HFFc6 (cell line): Measurements from ENCODE around the gene SH2B3. TPM values are rescaled to one million over a fixed set of nuclear protein-coding genes. Genes with fewer than 3 reads are reported as not detected.
A peak's percentile ranks its signal among the peaks of the same experiment; 100 is the strongest.

Experiments
- DNase-seq: peaks from one replicate; pipeline ENCODE4 v3.0.0-alpha.2; 2018
- H3K27ac Mint-ChIP-seq: 2 replicates; pipeline ENCODE4 v1.8.0; 2020; ENCODE audit warnings: mild to moderate bottlenecking, mixed read lengths
- H3K27me3 Mint-ChIP-seq: 2 replicates; pipeline ENCODE4 v1.8.0; 2021; ENCODE audit warnings: mild to moderate bottlenecking, moderate library complexity, mixed read lengths; ENCODE audit not compliant: insufficient read depth
- H3K36me3 Mint-ChIP-seq: 2 replicates; pipeline ENCODE4 v1.8.0; 2021; ENCODE audit warnings: low read depth, mixed read lengths
- H3K4me1 Mint-ChIP-seq: 2 replicates; pipeline ENCODE4 v1.8.0; 2020; ENCODE audit warnings: low read depth, mixed read lengths
- H3K4me3 Mint-ChIP-seq: 2 replicates; pipeline ENCODE4 v1.8.0; 2020; ENCODE audit warnings: mild to moderate bottlenecking, moderate library complexity, mixed read lengths
- H3K9me3 Mint-ChIP-seq: 2 replicates; pipeline ENCODE4 v1.8.0; 2020; ENCODE audit warnings: mild to moderate bottlenecking, mixed read lengths
- total RNA-seq, 6 experiments: library from RNA; stranded (reverse); fragmentation: NEBNext Ultra II Directional; extraction: Animal tissue kit (Norgen Biotek cat#: 25700); gene quantifications; 2 replicates in 1 of 6; 3 replicates in 5 of 6; pipeline ENCODE4 v1.2.3, GENCODE V29; 2021
- TF ChIP-seq, protein P1 (sequence below): fragments of 200-600 bp; sonication (generic); IDR thresholded peaks from 2 replicates; pipeline ENCODE4 v1.5.0; 2021; ENCODE audit warnings: antibody characterized with exemption, mild to moderate bottlenecking

Gene SH2B3
- total RNA-seq, 6 experiments from 2014 or later, result 54.0 to 80.3 (median 69.8) TPM

DNA sequence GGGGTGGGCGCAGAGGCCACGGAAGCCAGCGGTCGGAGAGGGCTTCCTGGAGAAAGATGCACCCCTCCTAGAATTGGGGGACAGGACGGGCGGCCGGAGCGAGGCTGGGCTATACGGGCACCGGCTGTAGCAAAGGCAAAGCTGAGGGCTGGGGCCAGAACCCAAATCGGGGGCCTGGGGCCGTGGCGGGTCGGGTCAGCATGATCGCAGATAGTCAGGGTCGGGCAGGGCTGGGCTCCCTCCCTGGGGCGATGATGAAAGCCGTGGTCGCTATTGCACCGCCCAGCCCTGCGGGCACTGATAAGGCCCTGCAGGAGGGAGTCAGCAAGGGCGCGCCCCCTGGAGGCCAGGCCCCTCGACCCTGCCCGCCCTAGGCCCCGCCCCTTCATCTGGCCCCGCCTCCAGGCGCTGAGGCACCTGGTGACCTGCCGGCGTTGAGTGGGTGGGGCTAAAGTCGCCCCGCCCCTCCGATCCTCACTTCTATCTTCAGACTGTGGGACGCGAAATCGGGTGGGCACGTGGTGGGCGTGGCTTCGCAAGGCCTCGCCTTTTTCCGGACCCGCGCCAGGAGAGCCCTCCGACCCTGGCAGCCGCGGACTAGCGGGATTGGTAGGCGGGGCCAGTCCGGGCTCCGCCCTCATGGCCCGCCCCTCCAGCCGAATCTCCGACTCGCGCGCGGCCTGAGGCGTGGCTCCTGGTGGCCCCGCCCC is 419 bp upstream of the SH2B3 start:
- peak overlapping the region; percentile 68 for H3K27ac Mint-ChIP-seq
- peaks cover 6% of the 10 kb centered on the region; the same call in 1 of the 2 replicates for H3K36me3 Mint-ChIP-seq
- TF ChIP-seq, protein P1, sequence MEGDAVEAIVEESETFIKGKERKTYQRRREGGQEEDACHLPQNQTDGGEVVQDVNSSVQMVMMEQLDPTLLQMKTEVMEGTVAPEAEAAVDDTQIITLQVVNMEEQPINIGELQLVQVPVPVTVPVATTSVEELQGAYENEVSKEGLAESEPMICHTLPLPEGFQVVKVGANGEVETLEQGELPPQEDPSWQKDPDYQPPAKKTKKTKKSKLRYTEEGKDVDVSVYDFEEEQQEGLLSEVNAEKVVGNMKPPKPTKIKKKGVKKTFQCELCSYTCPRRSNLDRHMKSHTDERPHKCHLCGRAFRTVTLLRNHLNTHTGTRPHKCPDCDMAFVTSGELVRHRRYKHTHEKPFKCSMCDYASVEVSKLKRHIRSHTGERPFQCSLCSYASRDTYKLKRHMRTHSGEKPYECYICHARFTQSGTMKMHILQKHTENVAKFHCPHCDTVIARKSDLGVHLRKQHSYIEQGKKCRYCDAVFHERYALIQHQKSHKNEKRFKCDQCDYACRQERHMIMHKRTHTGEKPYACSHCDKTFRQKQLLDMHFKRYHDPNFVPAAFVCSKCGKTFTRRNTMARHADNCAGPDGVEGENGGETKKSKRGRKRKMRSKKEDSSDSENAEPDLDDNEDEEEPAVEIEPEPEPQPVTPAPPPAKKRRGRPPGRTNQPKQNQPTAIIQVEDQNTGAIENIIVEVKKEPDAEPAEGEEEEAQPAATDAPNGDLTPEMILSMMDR, result peak; percentile 84
- H3K4me3 Mint-ChIP-seq, result peak overlapping the region; percentile 88
- peaks cover 1% of the 10 kb centered on the region for H3K27me3 Mint-ChIP-seq
- DNase-seq, result peak; percentile 86
- no peaks in the 10 kb centered on the region for H3K9me3 Mint-ChIP-seq
- H3K4me1 Mint-ChIP-seq, result peaks cover 42% of the 10 kb centered on the region

GRCh38 chr12:111406474-111407376 is 1.0 kb downstream of the SH2B3 start:
- DNase-seq, result no peak
- H3K36me3 Mint-ChIP-seq, result peaks cover 6% of the 10 kb centered on the region; the same call in 1 of the 2 replicates
- TF ChIP-seq, protein P1, result no peak
- H3K27ac Mint-ChIP-seq, result peak overlapping the region; percentile 97
- no peaks in the 10 kb centered on the region for H3K9me3 Mint-ChIP-seq
- peak overlapping the region; percentile 95 for H3K4me3 Mint-ChIP-seq
- H3K4me1 Mint-ChIP-seq, result peaks cover 53% of the 10 kb centered on the region
- no peaks in the 10 kb centered on the region; the same call in 1 of the 2 replicates for H3K27me3 Mint-ChIP-seq

DNA sequence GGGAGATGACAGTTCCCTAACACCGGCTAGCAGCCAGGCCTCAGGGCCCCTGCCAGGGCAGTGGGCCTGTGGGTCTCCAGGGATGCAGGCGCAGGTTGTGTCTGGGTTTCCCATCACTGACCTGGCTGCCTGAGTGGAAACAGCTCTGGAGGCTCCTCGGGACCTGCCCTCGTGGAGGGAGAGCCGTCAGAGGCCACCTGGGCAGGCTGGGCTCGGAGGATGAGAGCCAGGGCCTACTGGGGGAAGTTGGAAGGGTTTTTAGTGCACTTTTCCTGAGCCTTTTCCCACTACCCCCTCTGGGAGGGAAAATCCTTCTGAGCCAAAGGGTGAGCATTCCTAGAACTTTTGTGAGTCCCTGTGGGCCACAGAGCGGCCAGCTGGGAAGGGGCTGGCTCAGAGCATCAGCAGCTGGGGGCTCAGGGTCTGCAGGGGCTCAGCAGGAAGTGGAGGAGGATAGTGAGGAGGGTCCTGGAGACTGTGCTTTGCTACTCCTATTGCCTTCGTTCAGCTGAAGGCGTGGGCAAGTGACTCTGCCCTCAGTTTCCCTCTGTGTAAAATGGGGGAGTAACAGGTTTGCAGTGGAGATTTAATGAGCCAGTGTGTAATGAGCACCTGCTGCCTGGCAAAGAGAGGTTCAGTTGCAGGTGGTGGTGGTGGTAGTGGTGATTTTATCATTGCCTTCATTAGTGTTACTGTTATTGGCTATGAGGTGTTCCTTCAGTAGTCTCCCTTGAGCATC is 1.8 kb downstream of the SH2B3 start:
- Mint-ChIP-seq H3K9me3 (no peaks in the 10 kb centered on the region), H3K36me3 (peaks cover 6% of the 10 kb centered on the region; the same call in 1 of the 2 replicates), H3K27ac (peak overlapping the region; percentile 97), H3K4me3 (peak overlapping the region; percentile 95), H3K4me1 (peaks cover 61% of the 10 kb centered on the region), H3K27me3 (no peaks in the 10 kb centered on the region; the same call in 1 of the 2 replicates)
- TF ChIP-seq, protein P1, result no peak
- DNase-seq, result no peak

DNA sequence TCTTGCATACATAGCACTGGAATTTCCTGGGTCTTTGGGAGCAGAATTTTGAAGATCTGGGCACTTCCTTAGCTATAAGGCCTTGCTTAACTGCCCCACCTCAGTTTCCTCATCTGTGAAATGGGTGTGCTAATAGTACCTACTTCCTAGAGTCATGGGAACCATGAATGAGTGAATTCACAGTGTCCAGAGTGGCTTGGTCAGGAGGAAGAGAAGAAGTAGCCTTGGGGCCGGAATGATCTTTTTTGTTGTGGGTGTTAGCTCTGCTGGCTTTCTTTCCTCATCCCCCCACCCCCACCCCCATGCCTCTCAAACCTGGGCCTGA is 2.4 kb downstream of the SH2B3 start:
- no peaks in the 10 kb centered on the region; the same call in 1 of the 2 replicates for H3K27me3 Mint-ChIP-seq
- H3K9me3 Mint-ChIP-seq, result no peaks in the 10 kb centered on the region
- H3K27ac Mint-ChIP-seq, result peak overlapping the region; percentile 97
- peaks cover 64% of the 10 kb centered on the region for H3K4me1 Mint-ChIP-seq
- peak overlapping the region; percentile 95 for H3K4me3 Mint-ChIP-seq
- no peak for DNase-seq
- TF ChIP-seq, protein P1, result no peak
- H3K36me3 Mint-ChIP-seq, result peaks cover 6% of the 10 kb centered on the region; the same call in 1 of the 2 replicates

DNA sequence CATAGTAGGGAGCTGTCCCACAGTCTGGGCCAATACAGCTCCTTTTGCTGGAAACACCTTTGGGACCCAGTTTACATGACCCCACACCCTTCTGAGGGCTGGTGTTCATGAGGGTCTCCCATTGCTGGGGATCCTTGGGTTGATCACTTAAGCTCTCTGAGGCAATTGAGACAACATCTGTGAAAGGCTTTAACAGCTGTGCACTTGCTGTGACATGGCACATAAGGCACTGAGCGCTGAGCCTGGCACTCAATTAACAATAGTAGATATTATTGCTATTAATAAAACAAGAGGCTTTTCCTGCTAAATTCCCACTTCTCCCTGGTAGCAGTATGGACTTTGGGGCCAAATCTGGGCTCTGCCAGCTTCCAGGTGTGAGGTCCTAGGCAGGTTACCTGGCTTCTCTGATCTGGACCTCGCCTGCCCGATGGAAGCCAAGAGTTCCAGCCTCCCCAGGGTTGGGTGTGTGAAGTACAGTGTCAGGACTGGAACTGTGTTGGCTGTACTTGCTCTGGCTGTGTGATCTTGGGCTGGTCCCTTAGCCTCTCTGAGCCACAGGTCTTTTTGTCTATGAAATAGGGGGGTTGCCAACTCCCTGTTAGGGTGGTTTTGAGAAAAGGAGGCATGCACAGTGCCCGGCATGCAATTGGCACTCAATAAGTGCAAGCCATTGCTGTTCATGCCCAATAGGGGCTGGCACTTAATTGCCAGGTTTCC is 3.1 kb downstream of the SH2B3 start:
- peaks cover 6% of the 10 kb centered on the region; the same call in 1 of the 2 replicates for H3K36me3 Mint-ChIP-seq
- no peaks in the 10 kb centered on the region for H3K9me3 Mint-ChIP-seq
- peak overlapping the region; percentile 97 for H3K27ac Mint-ChIP-seq
- TF ChIP-seq, protein P1, result no peak
- peaks cover 67% of the 10 kb centered on the region for H3K4me1 Mint-ChIP-seq
- no peak for DNase-seq
- H3K27me3 Mint-ChIP-seq, result no peaks in the 10 kb centered on the region; the same call in 1 of the 2 replicates
- peak overlapping the region; percentile 95 for H3K4me3 Mint-ChIP-seq
